Thyroid gland (tissue), 4 donors: Measurements from ENCODE around the gene PRDM1. TPM values are rescaled to one million over a fixed set of nuclear protein-coding genes. Genes with fewer than 3 reads are reported as not detected.

ENCODE experiments used
- DNase-seq, 2 donors: peaks; one replicate each; pipeline ENCODE4 v3.0.0-alpha.2; 2019
- H3K27ac ChIP-seq, 3 donors: fragments of 200-600 bp; sonication (generic); 1 replicate in 2 of 3; 2 replicates in 1 of 3; pipeline ENCODE4 v1.5.1; 2016 to 2019; ENCODE audit warnings: mild to moderate bottlenecking in 1 of 3, moderate library complexity in 1 of 3
- H3K27me3 ChIP-seq: fragments of 200-600 bp; sonication (generic); one replicate; pipeline ENCODE4 v1.5.1; 2019
- H3K36me3 ChIP-seq, 2 donors: fragments of 200-600 bp; sonication (generic); one replicate each; pipeline ENCODE4 v1.5.1; 2016 to 2019
- H3K4me1 ChIP-seq, 2 donors: fragments of 200-600 bp; sonication (generic); one replicate each; pipeline ENCODE4 v1.5.1; 2017 to 2019
- H3K4me3 ChIP-seq, 3 donors: fragments of 200-600 bp; sonication (generic); replicated peaks in 1 of 3; 1 replicate in 2 of 3; 2 replicates in 1 of 3; pipeline ENCODE4 v1.5.1; 2016; ENCODE audit warnings: mild to moderate bottlenecking in 1 of 3
- H3K9me3 ChIP-seq: fragments of 200-600 bp; sonication (generic); one replicate; pipeline ENCODE4 v1.5.1; 2017
- CTCF ChIP-seq, 6 experiments: fragments of 200-600 bp in 3 of 6; fragments of 450-650 bp in 3 of 6; sonication (generic) in 3 of 6; IDR thresholded peaks; one replicate each; pipeline ENCODE4 v1.5.1; 2016 to 2019; ENCODE audit warnings: antibody characterized with exemption in 6 of 6, mild to moderate bottlenecking in 2 of 6, inconsistent platforms in 1 of 6, moderate library complexity in 1 of 6
- POLR2A ChIP-seq, 2 donors: fragments of 450-650 bp; IDR thresholded peaks; one replicate each; pipeline ENCODE4 v1.6.1; 2017; ENCODE audit warnings: antibody characterized with exemption in 2 of 2, mild to moderate bottlenecking in 2 of 2, moderate library complexity in 1 of 2
- WGBS, 2 donors: methylation state at CpG; one replicate each; pipeline ENCODE4 v1.1.5; 2017; 5-methylcytosine and 5-hydroxymethylcytosine counted together
- intact Hi-C: fragments of 100-400 bp; cut with DNase I; formaldehyde crosslinking; loops from one replicate; pipeline ENCODE4 v1.15.1; 2023
- total RNA-seq, 4 donors: library from RNA; depleted of rRNA; stranded (reverse); fragments of >200 nt; gene quantifications; one replicate each; pipeline ENCODE4 v1.2.3, GENCODE V29; 2016

PRDM1 gene
- total RNA-seq, 4 donors from 2014 or later: 5.6 to 7.6 (median 7.0) TPM

GRCh38 chr6:106122938-106123656 lies 37.0 kb downstream of the PRDM1 start:
- no peak overlapping the region for H3K4me3 ChIP-seq
- H3K9me3 ChIP-seq: no peaks in the 10 kb centered on the region
- 89% methylated on average over 6 of the region's 6 CpGs for WGBS, 2 donors
- no peak for DNase-seq
- H3K4me1 ChIP-seq: peaks cover 0 to 25% of the 10 kb centered on the region in 2 donors
- intact Hi-C loops: no loop called here
- H3K27me3 ChIP-seq: no peaks in the 10 kb centered on the region
- H3K27ac ChIP-seq: no peak overlapping the region
- no peaks in the 10 kb centered on the region for H3K36me3 ChIP-seq
- TF ChIP-seq CTCF (IDR thresholded peaks at IDR 0.05) (no peak), POLR2A (IDR thresholded peaks at IDR 0.05) (no peak)

GRCh38 chr6:106124015-106124414 lies 37.9 kb downstream of the PRDM1 start:
- Histone ChIP-seq H3K4me1 (peaks cover 0 to 16% of the 10 kb centered on the region in 2 donors), H3K4me3 (no peak overlapping the region), H3K27me3 (no peaks in the 10 kb centered on the region), H3K27ac (no peak overlapping the region), H3K36me3 (no peaks in the 10 kb centered on the region), H3K9me3 (no peaks in the 10 kb centered on the region)
- 81 to 84% methylated on average over 4 of the region's 4 CpGs for WGBS, 2 donors
- DNase-seq: no peak
- intact Hi-C loops: no loop called here
- TF ChIP-seq CTCF (IDR thresholded peaks at IDR 0.05) (no peak), POLR2A (IDR thresholded peaks at IDR 0.05) (no peak)

GRCh38 chr6:106124437-106125430 lies 38.6 kb downstream of the PRDM1 start:
- no peak for DNase-seq
- intact Hi-C loops: no loop called here
- WGBS, 2 donors: 82 to 85% methylated on average over 10 of the region's 10 CpGs
- H3K36me3 ChIP-seq: no peaks in the 10 kb centered on the region
- H3K9me3 ChIP-seq: no peaks in the 10 kb centered on the region
- H3K27me3 ChIP-seq: no peaks in the 10 kb centered on the region
- H3K4me3 ChIP-seq: no peak overlapping the region
- H3K27ac ChIP-seq: no peak overlapping the region
- TF ChIP-seq CTCF (IDR thresholded peaks at IDR 0.05) (no peak), POLR2A (IDR thresholded peaks at IDR 0.05) (no peak)
- peaks cover 0 to 9% of the 10 kb centered on the region in 2 donors for H3K4me1 ChIP-seq

GRCh38 chr6:106125925-106126435 lies 39.8 kb downstream of the PRDM1 start:
- no peak for TF ChIP-seq CTCF (IDR thresholded peaks at IDR 0.05)
- no peak for TF ChIP-seq POLR2A (IDR thresholded peaks at IDR 0.05)
- H3K9me3 ChIP-seq: no peaks in the 10 kb centered on the region
- no peak overlapping the region for H3K27ac ChIP-seq
- no peak overlapping the region for H3K4me3 ChIP-seq
- intact Hi-C loops: no loop called here
- H3K36me3 ChIP-seq: no peaks in the 10 kb centered on the region
- DNase-seq: no peak
- no peaks in the 10 kb centered on the region for H3K27me3 ChIP-seq
- no peaks in the 10 kb centered on the region for H3K4me1 ChIP-seq
- 80 to 88% methylated on average over 11 of the region's 11 CpGs for WGBS, 2 donors
